Ascending aorta (tissue), 2 donors: Measurements from ENCODE around the gene SLK. TPM values are rescaled to one million over a fixed set of nuclear protein-coding genes. Genes with fewer than 3 reads are reported as not detected.

ENCODE experiments used
- DNase-seq, 2 donors: peaks; one replicate each; pipeline ENCODE4 v3.0.0-alpha.2; 2019; ENCODE audit warnings: low spot score in 2 of 2
- H3K27ac ChIP-seq, 2 donors: fragments of 200-600 bp; sonication (generic); one replicate each; pipeline ENCODE4 v1.5.1; 2016 to 2017; ENCODE audit warnings: mild to moderate bottlenecking in 1 of 2
- H3K27me3 ChIP-seq: fragments of 200-600 bp; sonication (generic); one replicate; pipeline ENCODE4 v1.5.1; 2017
- H3K36me3 ChIP-seq, 2 donors: fragments of 200-600 bp; sonication (generic); one replicate each; pipeline ENCODE4 v1.5.1; 2016
- H3K4me1 ChIP-seq, 2 donors: fragments of 200-600 bp; sonication (generic); one replicate each; pipeline ENCODE4 v1.5.1; 2016 to 2017; ENCODE audit warnings: mild to moderate bottlenecking in 1 of 2
- H3K4me3 ChIP-seq, 2 donors: fragments of 200-600 bp; sonication (generic); one replicate each; pipeline ENCODE4 v1.5.1; 2016 to 2017; ENCODE audit warnings: mild to moderate bottlenecking in 1 of 2
- H3K9me3 ChIP-seq, 2 donors: fragments of 200-600 bp; sonication (generic); one replicate each; pipeline ENCODE4 v1.5.1; 2016
- intact Hi-C: fragments of 100-400 bp; cut with DNase I; formaldehyde crosslinking; loops from one replicate; pipeline ENCODE4 v1.15.1; 2023
- total RNA-seq: library from RNA; depleted of rRNA; stranded (reverse); fragments of >200 nt; gene quantifications from one replicate; pipeline ENCODE4 v1.1.0, GENCODE V29; 2016
- TF ChIP-seq, protein P1 (sequence below), 3 experiments: fragments of 200-600 bp in 2 of 3; fragments of 450-650 bp in 1 of 3; sonication (generic) in 2 of 3; IDR thresholded peaks; one replicate each; pipeline ENCODE4 v1.5.1; 2016 to 2019; ENCODE audit warnings: antibody characterized with exemption in 3 of 3, mild to moderate bottlenecking in 1 of 3, moderate library complexity in 1 of 3

SLK gene
- total RNA-seq, 1 donor from 2014 or later, result 26.1 TPM

DNA sequence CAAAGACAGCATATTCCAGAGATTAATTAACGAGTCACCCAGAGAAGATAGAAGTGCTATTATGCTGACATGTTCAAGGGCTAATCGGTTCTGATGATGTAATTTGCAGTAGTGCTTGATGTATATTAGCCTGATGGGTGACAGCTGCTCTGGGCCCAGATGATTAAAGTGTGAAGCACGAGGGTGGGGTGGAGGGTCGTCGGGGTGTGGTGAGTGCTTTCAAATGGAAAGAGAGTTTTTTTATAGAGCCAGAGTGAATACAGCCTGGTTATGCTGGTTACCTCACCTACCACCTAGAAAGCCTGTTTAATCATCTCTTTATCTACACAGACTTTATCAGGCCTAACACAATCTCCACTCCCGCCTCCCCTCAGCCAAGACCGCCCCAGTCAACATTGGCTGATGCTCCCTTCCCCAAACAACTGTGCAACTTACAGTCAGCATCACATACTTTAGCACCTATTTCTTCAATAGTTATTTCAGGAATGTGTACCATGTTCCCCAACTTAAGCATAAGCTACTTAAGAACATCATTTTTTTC is 37.5 kb upstream of the SLK start:
- Histone ChIP-seq H3K4me3 (no peak overlapping the region), H3K9me3 (no peaks in the 10 kb centered on the region), H3K27me3 (no peaks in the 10 kb centered on the region), H3K36me3 (no peaks in the 10 kb centered on the region), H3K27ac (no peak overlapping the region), H3K4me1 (no peaks in the 10 kb centered on the region)
- TF ChIP-seq, protein P1, sequence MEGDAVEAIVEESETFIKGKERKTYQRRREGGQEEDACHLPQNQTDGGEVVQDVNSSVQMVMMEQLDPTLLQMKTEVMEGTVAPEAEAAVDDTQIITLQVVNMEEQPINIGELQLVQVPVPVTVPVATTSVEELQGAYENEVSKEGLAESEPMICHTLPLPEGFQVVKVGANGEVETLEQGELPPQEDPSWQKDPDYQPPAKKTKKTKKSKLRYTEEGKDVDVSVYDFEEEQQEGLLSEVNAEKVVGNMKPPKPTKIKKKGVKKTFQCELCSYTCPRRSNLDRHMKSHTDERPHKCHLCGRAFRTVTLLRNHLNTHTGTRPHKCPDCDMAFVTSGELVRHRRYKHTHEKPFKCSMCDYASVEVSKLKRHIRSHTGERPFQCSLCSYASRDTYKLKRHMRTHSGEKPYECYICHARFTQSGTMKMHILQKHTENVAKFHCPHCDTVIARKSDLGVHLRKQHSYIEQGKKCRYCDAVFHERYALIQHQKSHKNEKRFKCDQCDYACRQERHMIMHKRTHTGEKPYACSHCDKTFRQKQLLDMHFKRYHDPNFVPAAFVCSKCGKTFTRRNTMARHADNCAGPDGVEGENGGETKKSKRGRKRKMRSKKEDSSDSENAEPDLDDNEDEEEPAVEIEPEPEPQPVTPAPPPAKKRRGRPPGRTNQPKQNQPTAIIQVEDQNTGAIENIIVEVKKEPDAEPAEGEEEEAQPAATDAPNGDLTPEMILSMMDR (IDR thresholded peaks at IDR 0.05), result no peak
- intact Hi-C loops, result no loop called here
- no peak for DNase-seq

DNA sequence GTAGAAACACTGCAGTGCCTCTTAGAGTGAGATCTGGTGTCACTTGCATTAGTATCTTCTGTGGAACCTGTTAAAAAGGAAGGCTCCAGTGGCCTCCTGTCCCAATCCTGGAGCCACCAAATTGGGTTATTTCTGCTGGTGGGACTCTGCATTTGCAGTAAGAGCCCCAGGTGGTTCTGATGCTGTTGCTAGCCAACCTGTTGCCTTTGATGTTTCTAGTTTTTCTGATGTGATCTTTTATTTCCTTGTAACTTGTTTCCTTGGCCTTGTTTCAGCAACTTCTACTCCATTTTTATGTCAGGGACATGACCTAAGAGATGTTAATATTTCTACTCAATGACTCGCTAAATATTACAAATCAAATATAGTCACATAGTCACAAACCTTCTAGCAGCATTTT is 36.5 kb upstream of the SLK start:
- H3K4me1 ChIP-seq, result no peaks in the 10 kb centered on the region
- no peaks in the 10 kb centered on the region for H3K9me3 ChIP-seq
- H3K36me3 ChIP-seq, result no peaks in the 10 kb centered on the region
- TF ChIP-seq, protein P1 (IDR thresholded peaks at IDR 0.05), result no peak
- H3K27ac ChIP-seq, result no peak overlapping the region
- no peak for DNase-seq
- no peak overlapping the region for H3K4me3 ChIP-seq
- no peaks in the 10 kb centered on the region for H3K27me3 ChIP-seq
- intact Hi-C loops, result no loop called here

DNA sequence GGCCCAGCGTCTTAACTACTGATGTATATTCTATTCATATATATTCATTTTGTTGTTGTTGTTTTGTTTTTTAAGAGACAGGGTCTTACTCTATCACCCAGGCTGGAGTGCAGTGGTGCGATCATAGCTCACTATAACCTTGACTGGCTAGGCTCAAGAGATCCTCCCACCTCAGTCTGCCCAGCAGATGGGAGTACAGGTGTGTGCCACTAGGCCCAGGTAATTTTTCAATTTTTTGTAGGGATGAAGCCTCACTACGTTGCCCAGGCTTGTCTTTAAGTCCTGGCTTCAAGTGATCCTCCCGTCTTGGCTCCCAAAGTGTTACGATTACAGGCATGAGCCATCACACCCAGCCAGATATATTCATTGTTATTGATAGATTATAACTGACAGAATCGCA is 36.1 kb upstream of the SLK start:
- H3K27ac ChIP-seq, result no peak overlapping the region
- intact Hi-C loops, result no loop called here
- no peaks in the 10 kb centered on the region for H3K9me3 ChIP-seq
- TF ChIP-seq, protein P1 (IDR thresholded peaks at IDR 0.05), result no peak
- H3K27me3 ChIP-seq, result no peaks in the 10 kb centered on the region
- DNase-seq, result no peak
- no peaks in the 10 kb centered on the region for H3K4me1 ChIP-seq
- H3K36me3 ChIP-seq, result no peaks in the 10 kb centered on the region
- H3K4me3 ChIP-seq, result no peak overlapping the region

DNA sequence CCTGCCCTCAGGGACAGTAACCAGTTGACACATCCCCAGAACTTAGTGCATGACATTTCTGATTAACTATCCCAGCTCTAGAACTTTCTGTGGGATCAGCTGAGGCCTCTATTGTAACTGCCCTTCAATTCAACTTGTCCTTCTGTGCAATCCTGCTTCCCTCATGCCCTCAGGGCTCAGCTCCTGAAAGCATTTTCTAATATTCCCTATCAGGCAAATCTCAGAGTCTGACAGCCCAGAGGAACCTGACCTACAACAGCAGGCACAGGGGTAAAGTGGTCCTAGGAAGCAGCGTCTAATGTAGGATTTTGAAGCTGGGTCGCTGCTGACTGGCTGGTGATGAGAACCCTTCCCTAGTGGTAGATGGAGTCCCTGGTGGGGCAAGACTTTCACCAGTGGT is 35.3 kb upstream of the SLK start:
- Histone ChIP-seq H3K9me3 (no peaks in the 10 kb centered on the region), H3K27me3 (no peaks in the 10 kb centered on the region), H3K4me1 (no peaks in the 10 kb centered on the region), H3K4me3 (no peak overlapping the region), H3K36me3 (no peaks in the 10 kb centered on the region), H3K27ac (no peak overlapping the region)
- intact Hi-C loops, result no loop called here
- TF ChIP-seq, protein P1 (IDR thresholded peaks at IDR 0.05), result no peak
- DNase-seq, result no peak

DNA sequence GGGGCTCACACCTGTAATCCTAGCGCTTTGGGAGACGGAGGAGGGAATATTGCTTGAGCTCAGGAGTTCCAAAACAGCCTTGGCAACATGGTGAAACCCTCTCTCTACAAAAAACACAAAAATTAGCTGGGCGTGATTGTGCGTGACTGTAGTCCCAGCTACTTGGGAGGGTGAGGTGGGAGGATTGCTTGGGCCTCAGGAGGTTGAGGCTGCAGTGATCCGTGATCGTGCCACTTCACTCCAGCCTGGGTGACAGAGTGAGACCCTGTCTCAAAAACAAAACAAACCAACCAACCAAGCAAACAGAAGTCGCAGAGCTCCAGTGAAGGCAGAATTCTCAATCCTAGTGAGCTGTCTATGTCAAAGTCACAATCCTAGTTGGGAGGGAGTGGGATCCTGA is 34.7 kb upstream of the SLK start:
- no peaks in the 10 kb centered on the region for H3K4me1 ChIP-seq

More for the DNA sequence above, 34.7 kb upstream of the SLK start:
- no peaks in the 10 kb centered on the region for H3K36me3 ChIP-seq
- intact Hi-C loops, result no loop called here
- H3K9me3 ChIP-seq, result no peaks in the 10 kb centered on the region
- H3K4me3 ChIP-seq, result no peak overlapping the region
- no peaks in the 10 kb centered on the region for H3K27me3 ChIP-seq
- no peak for DNase-seq
- H3K27ac ChIP-seq, result no peak overlapping the region
- TF ChIP-seq, protein P1 (IDR thresholded peaks at IDR 0.05), result no peak
